Activated CD4-positive, alpha-beta memory T cell treated with anti-CD3 and anti-CD28 coated beads for 36 hours (primary cell): Measurements from ENCODE around the gene TGM3. TPM values are rescaled to one million over a fixed set of nuclear protein-coding genes. Genes with fewer than 3 reads are reported as not detected.

Source experiments
- CTCF ChIA-PET: fragments of 350-600 bp; sonication (Branson Sonifier 250); formaldehyde crosslinking; loops from one replicate; lab custom pipeline; 2021; ENCODE audit warnings: antibody characterized with exemption, inconsistent platforms; lab: Charles Lee
- POLR2A ChIA-PET: fragments of 350-600 bp; sonication (Branson Sonifier 250); formaldehyde crosslinking; loops from one replicate; lab custom pipeline; 2021; ENCODE audit warnings: antibody characterized with exemption; lab: Charles Lee
- DNase-seq: peaks from one replicate; pipeline ENCODE4 v3.0.0-alpha.2; 2020
- H3K27ac Mint-ChIP-seq: one replicate; pipeline ENCODE4 v1.8.0; 2021; ENCODE audit warnings: mixed read lengths
- H3K27me3 Mint-ChIP-seq: one replicate; pipeline ENCODE4 v1.8.0; 2021; ENCODE audit warnings: mixed read lengths
- H3K36me3 Mint-ChIP-seq: one replicate; pipeline ENCODE4 v1.8.0; 2021; ENCODE audit warnings: mixed read lengths
- H3K4me1 Mint-ChIP-seq: one replicate; pipeline ENCODE4 v1.8.0; 2021; ENCODE audit warnings: low read depth, mixed read lengths
- H3K4me3 Mint-ChIP-seq: one replicate; pipeline ENCODE4 v1.8.0; 2021; ENCODE audit warnings: mild to moderate bottlenecking, mixed read lengths
- H3K9me3 Mint-ChIP-seq: one replicate; pipeline ENCODE4 v1.8.0; 2021; ENCODE audit warnings: mixed read lengths
- intact Hi-C: fragments of 100-400 bp; cut with micrococcal nuclease; formaldehyde crosslinking; loops from one replicate; pipeline ENCODE4 v1.15.1; 2023
- total RNA-seq, 2 experiments: library from RNA; stranded (reverse); gene quantifications; one replicate each; pipeline ENCODE4 v1.2.3, GENCODE V29; 2021

The TGM3 gene
- total RNA-seq, 2 experiments from 2014 or later: not detected

GRCh38 chr20:2349801-2350200 is 54.0 kb downstream of the TGM3 start:
- Mint-ChIP-seq H3K27ac (no peak overlapping the region), H3K9me3 (no peaks in the 10 kb centered on the region), H3K4me3 (no peak overlapping the region), H3K36me3 (no peaks in the 10 kb centered on the region), H3K4me1 (peaks cover 2% of the 10 kb centered on the region), H3K27me3 (peaks cover 21% of the 10 kb centered on the region)
- intact Hi-C loops: loop anchor here (5.0 kb wide), 1 partner anchor 382 kb away; no protein-coding TSS in a partner anchor
- ChIA-PET CTCF (interaction anchor here (1.3 to 1.7 kb wide), 2 partner anchors 25 to 38 kb away, joined by 5 to 6 read pairs; no protein-coding TSS in a partner anchor), POLR2A (no interaction called here)
- DNase-seq: no peak

- no peak overlapping the region for H3K4me3 Mint-ChIP-seq
- H3K36me3 Mint-ChIP-seq: no peaks in the 10 kb centered on the region
- no peak overlapping the region for H3K27ac Mint-ChIP-seq
- no peak for DNase-seq
- intact Hi-C loops: loop anchor here (1.0 kb wide), 1 partner anchor 104 kb away; no protein-coding TSS in a partner anchor
- ChIA-PET POLR2A (no interaction called here), CTCF (interaction anchor here (0.6 to 1.3 kb wide), 3 partner anchors 24 to 143 kb away, joined by 3 to 6 read pairs (median 3); no protein-coding TSS in a partner anchor)
- H3K9me3 Mint-ChIP-seq: no peaks in the 10 kb centered on the region
- H3K27me3 Mint-ChIP-seq: peaks cover 21% of the 10 kb centered on the region
- H3K4me1 Mint-ChIP-seq: peaks cover 2% of the 10 kb centered on the region
These were observed 54.8 kb downstream of the TGM3 start for GRCh38 chr20:2350606-2351005.

- Mint-ChIP-seq H3K36me3 (no peaks in the 10 kb centered on the region), H3K9me3 (no peaks in the 10 kb centered on the region), H3K27me3 (peaks cover 15% of the 10 kb centered on the region), H3K27ac (no peak overlapping the region), H3K4me1 (peaks cover 2% of the 10 kb centered on the region), H3K4me3 (no peak overlapping the region)
- ChIA-PET CTCF (interaction anchor here (0.6 to 1.0 kb wide), 2 partner anchors 9 to 78 kb away, joined by 3 read pairs; no protein-coding TSS in a partner anchor), POLR2A (no interaction called here)
- DNase-seq: no peak
- intact Hi-C loops: no loop called here
These were observed 57.4 kb downstream of the TGM3 start for GRCh38 chr20:2353231-2353630.

GRCh38 chr20:2357114-2357513 is 61.3 kb downstream of the TGM3 start:
- CTCF ChIA-PET: interaction anchor here (2.0 kb wide), 1 partner anchor 95 kb away, joined by 10 read pairs; no protein-coding TSS in a partner anchor
- intact Hi-C loops: no loop called here
- no peak for DNase-seq
- peaks cover 25% of the 10 kb centered on the region for H3K9me3 Mint-ChIP-seq
- H3K27me3 Mint-ChIP-seq: peaks cover 8% of the 10 kb centered on the region
- H3K4me1 Mint-ChIP-seq: peaks cover 2% of the 10 kb centered on the region
- POLR2A ChIA-PET: no interaction called here
- no peak overlapping the region for H3K4me3 Mint-ChIP-seq
- no peak overlapping the region for H3K27ac Mint-ChIP-seq
- H3K36me3 Mint-ChIP-seq: no peaks in the 10 kb centered on the region

GRCh38 chr20:2358006-2358405 is 62.2 kb downstream of the TGM3 start:
- Mint-ChIP-seq H3K36me3 (no peaks in the 10 kb centered on the region), H3K27ac (no peak overlapping the region), H3K4me3 (no peak overlapping the region), H3K27me3 (peaks cover 8% of the 10 kb centered on the region), H3K9me3 (peaks cover 25% of the 10 kb centered on the region), H3K4me1 (no peaks in the 10 kb centered on the region)
- DNase-seq: no peak
- CTCF ChIA-PET: interaction anchor here (2.0 kb wide), 1 partner anchor 94 kb away, joined by 10 read pairs; no protein-coding TSS in a partner anchor
- POLR2A ChIA-PET: no interaction called here
- intact Hi-C loops: no loop called here

- peaks cover 5% of the 10 kb centered on the region for H3K27me3 Mint-ChIP-seq
- DNase-seq: no peak
- no peaks in the 10 kb centered on the region for H3K4me1 Mint-ChIP-seq
- H3K4me3 Mint-ChIP-seq: no peak overlapping the region
- intact Hi-C loops: no loop called here
- no peaks in the 10 kb centered on the region for H3K36me3 Mint-ChIP-seq
- ChIA-PET CTCF (interaction anchor here (1.1 kb wide), 2 partner anchors 90 to 91 kb away, joined by 3 read pairs; no protein-coding TSS in a partner anchor), POLR2A (no interaction called here)
- H3K9me3 Mint-ChIP-seq: peaks cover 25% of the 10 kb centered on the region
- H3K27ac Mint-ChIP-seq: no peak overlapping the region
These were observed 65.3 kb downstream of the TGM3 start for GRCh38 chr20:2361035-2361593.

- intact Hi-C loops: no loop called here
- Mint-ChIP-seq H3K4me3 (no peak overlapping the region), H3K27me3 (peaks cover 5% of the 10 kb centered on the region), H3K36me3 (no peaks in the 10 kb centered on the region), H3K9me3 (peaks cover 25% of the 10 kb centered on the region), H3K4me1 (no peaks in the 10 kb centered on the region), H3K27ac (no peak overlapping the region)
- DNase-seq: no peak
- ChIA-PET CTCF (interaction anchor here (0.8 to 1.6 kb wide), 2 partner anchors 10 to 92 kb away, joined by 3 read pairs; no protein-coding TSS in a partner anchor), POLR2A (no interaction called here)
These were observed 67.4 kb downstream of the TGM3 start for GRCh38 chr20:2363187-2363586.

- intact Hi-C loops: no loop called here
- H3K36me3 Mint-ChIP-seq: no peaks in the 10 kb centered on the region
- peaks cover 25% of the 10 kb centered on the region for H3K9me3 Mint-ChIP-seq
- H3K4me3 Mint-ChIP-seq: no peak overlapping the region
- DNase-seq: no peak
- no peaks in the 10 kb centered on the region for H3K4me1 Mint-ChIP-seq
- peaks cover 7% of the 10 kb centered on the region for H3K27me3 Mint-ChIP-seq
- no peak overlapping the region for H3K27ac Mint-ChIP-seq
- POLR2A ChIA-PET: no interaction called here
- CTCF ChIA-PET: interaction anchor here (1.6 kb wide), 1 partner anchor 10 kb away, joined by 3 read pairs; no protein-coding TSS in a partner anchor
These were observed 67.8 kb downstream of the TGM3 start for GRCh38 chr20:2363587-2363986.

GRCh38 chr20:2364044-2364443 is 68.2 kb downstream of the TGM3 start:
- CTCF ChIA-PET: no interaction called here
- intact Hi-C loops: no loop called here
- POLR2A ChIA-PET: no interaction called here
- Mint-ChIP-seq H3K9me3 (peaks cover 25% of the 10 kb centered on the region), H3K4me1 (no peaks in the 10 kb centered on the region), H3K36me3 (no peaks in the 10 kb centered on the region), H3K4me3 (no peak overlapping the region), H3K27me3 (peaks cover 7% of the 10 kb centered on the region), H3K27ac (no peak overlapping the region)
- DNase-seq: no peak

GRCh38 chr20:2365091-2365490 is 69.3 kb downstream of the TGM3 start:
- H3K4me3 Mint-ChIP-seq: no peak overlapping the region
- no peaks in the 10 kb centered on the region for H3K36me3 Mint-ChIP-seq
- peaks cover 7% of the 10 kb centered on the region for H3K27me3 Mint-ChIP-seq
- H3K9me3 Mint-ChIP-seq: peaks cover 18% of the 10 kb centered on the region
- ChIA-PET POLR2A (no interaction called here), CTCF (no interaction called here)
- no peak overlapping the region for H3K27ac Mint-ChIP-seq
- no peak for DNase-seq
- intact Hi-C loops: no loop called here
- no peaks in the 10 kb centered on the region for H3K4me1 Mint-ChIP-seq

- Mint-ChIP-seq H3K4me3 (no peak overlapping the region), H3K9me3 (peaks cover 14% of the 10 kb centered on the region), H3K36me3 (no peaks in the 10 kb centered on the region), H3K4me1 (no peaks in the 10 kb centered on the region), H3K27ac (no peak overlapping the region), H3K27me3 (peaks cover 10% of the 10 kb centered on the region)
- intact Hi-C loops: no loop called here
- no peak for DNase-seq
- CTCF ChIA-PET: no interaction called here
- POLR2A ChIA-PET: no interaction called here
These were observed 69.9 kb downstream of the TGM3 start for GRCh38 chr20:2365666-2366065.

- H3K4me1 Mint-ChIP-seq: no peaks in the 10 kb centered on the region
- CTCF ChIA-PET: interaction anchor here (1.8 kb wide), 1 partner anchor 18 kb away, joined by 4 read pairs; no protein-coding TSS in a partner anchor
- no peaks in the 10 kb centered on the region for H3K36me3 Mint-ChIP-seq
- H3K27me3 Mint-ChIP-seq: peaks cover 23% of the 10 kb centered on the region
- DNase-seq: no peak
- intact Hi-C loops: no loop called here
- H3K27ac Mint-ChIP-seq: no peak overlapping the region
- H3K9me3 Mint-ChIP-seq: no peaks in the 10 kb centered on the region
- H3K4me3 Mint-ChIP-seq: no peak overlapping the region
- POLR2A ChIA-PET: no interaction called here
These were observed 72.8 kb downstream of the TGM3 start for GRCh38 chr20:2368621-2369020.

GRCh38 chr20:2373098-2373497 is 77.3 kb downstream of the TGM3 start:
- DNase-seq: no peak
- intact Hi-C loops: no loop called here
- Mint-ChIP-seq H3K9me3 (no peaks in the 10 kb centered on the region), H3K36me3 (no peaks in the 10 kb centered on the region), H3K27ac (no peak overlapping the region), H3K4me3 (no peak overlapping the region), H3K27me3 (peaks cover 25% of the 10 kb centered on the region), H3K4me1 (no peaks in the 10 kb centered on the region)
- ChIA-PET CTCF (no interaction called here), POLR2A (no interaction called here)
